H1 (cell line): ENCODE data around the gene ZNF652.

ENCODE experiments used
- ATF2 ChIP-seq: IDR thresholded peaks from 2 replicates; pipeline ENCODE4 v1.6.1; 2012; ENCODE audit warnings: low read length, inconsistent platforms
- BACH1 ChIP-seq: IDR thresholded peaks from 2 replicates; pipeline ENCODE4 v1.6.1; 2012; ENCODE audit warnings: low read length, improper control_type of control experiment
- BCL11A ChIP-seq, 2 experiments: IDR thresholded peaks; one replicate each; pipeline ENCODE4 v1.6.1; 2011; ENCODE audit warnings: low read depth in 2 of 2, low read length in 2 of 2, mild to moderate bottlenecking in 2 of 2
- CEBPB ChIP-seq: IDR thresholded peaks from 2 replicates; pipeline ENCODE4 v1.6.1; 2012; ENCODE audit warnings: low read depth, low read length
- CREB1 ChIP-seq: IDR thresholded peaks from 2 replicates; pipeline ENCODE4 v1.6.1; 2012; ENCODE audit warnings: inconsistent platforms
- CTCF ChIP-seq, 3 experiments: IDR thresholded peaks; 1 replicate in 2 of 3; 2 replicates in 1 of 3; pipeline versions ENCODE4 v1.5.1 to v1.6.1; 2011; ENCODE audit warnings: low read length in 3 of 3, mild to moderate bottlenecking in 3 of 3, inconsistent platforms in 2 of 3, low read depth in 1 of 3, moderate library complexity in 1 of 3; ENCODE audit not compliant: insufficient read depth in 1 of 3; ENCODE audit errors: control extremely low read depth in 1 of 3
- KDM5A ChIP-seq: fragments of 200-600 bp; IDR thresholded peaks from 2 replicates; pipeline ENCODE4 v1.7.1; 2012; ENCODE audit warnings: mild to moderate bottlenecking, low read length, inconsistent platforms, mixed read lengths
- POLR2AphosphoS5 ChIP-seq: IDR thresholded peaks from 2 replicates; pipeline ENCODE4 v1.6.1; 2011; ENCODE audit warnings: low read depth, low read length
- RFX5 ChIP-seq: IDR thresholded peaks from 2 replicates; pipeline ENCODE4 v1.6.1; 2011; ENCODE audit warnings: low read depth, low read length, improper control_type of control experiment, borderline replicate concordance
- RNF2 ChIP-seq: fragments of 200-900, 300-1000 bp; sonication (generic); IDR thresholded peaks from 2 replicates; pipeline ENCODE4 v1.7.1; 2016; ENCODE audit warnings: borderline replicate concordance, low read depth, mild to moderate bottlenecking, antibody characterized with exemption, low read length; ENCODE audit not compliant: poor library complexity, severe bottlenecking; ENCODE audit errors: missing control alignments
- YY1 ChIP-seq: IDR thresholded peaks from 2 replicates; pipeline ENCODE4 v1.6.1; 2011; ENCODE audit warnings: low read depth, mild to moderate bottlenecking, low read length

- TF ChIP-seq CTCF (IDR thresholded peaks at IDR 0.05; ENCODE audit: control extremely low read depth in 1 of 3, insufficient read depth in 1 of 3, low read depth in 1 of 3, low read length in 3 of 3): no peak
- TF ChIP-seq RNF2: no peak
- TF ChIP-seq CEBPB: no peak
- no peak for TF ChIP-seq POLR2AphosphoS5
- no peak for TF ChIP-seq ATF2
- no peak for TF ChIP-seq KDM5A
- TF ChIP-seq YY1: no peak
- TF ChIP-seq RFX5: no peak
- no peak for TF ChIP-seq CREB1
- TF ChIP-seq BACH1: no peak
- TF ChIP-seq BCL11A (IDR thresholded peaks at IDR 0.05; ENCODE audit: low read depth in 2 of 2, low read length in 2 of 2): no peak
Measured at GRCh38 chr17:49338883-49339282, 23.2 kb downstream of the ZNF652 start.
